Stimulated activated CD4-positive, alpha-beta T cell treated with anti-CD3 and anti-CD28 coated beads, Interleukin-1b, Interleukin-23, amount 100 ng/mL, for 24 hours (primary cell): ENCODE results near the gene TTK.

Source experiments
- DNase-seq, 4 experiments: peaks; one replicate each; pipeline ENCODE4 v3.0.0-alpha.2; 2020; ENCODE audit warnings: low read depth in 4 of 4, low spot score in 1 of 4

The TTK gene

GRCh38 chr6:80004173-80005072 is at the start of gene TTK:
Gene TTK, plus strand, starts transcription at chr6:80004649. Its CDS starts 1,195 bp downstream, at chr6:80005844.
- peak; percentile 61 to 86 (median 72) for DNase-seq

DNA sequence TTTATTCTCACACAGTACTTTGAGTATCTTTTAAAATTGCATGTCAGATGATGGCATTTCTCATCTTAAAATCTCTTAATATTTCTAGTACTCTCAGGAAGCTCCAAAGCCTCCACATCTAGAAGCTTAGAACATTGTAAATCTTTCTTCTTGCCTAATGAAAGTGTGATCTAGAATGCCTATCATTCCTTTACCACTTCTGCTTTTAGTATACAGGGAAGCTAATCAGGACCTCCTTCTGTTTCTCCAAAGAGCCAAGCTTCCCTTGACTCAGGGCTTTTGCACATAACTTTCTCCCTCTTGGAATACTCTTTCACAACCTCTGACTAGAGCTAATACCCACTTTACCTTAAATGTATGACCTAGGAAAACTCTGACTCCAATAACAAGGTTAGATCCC is 49.6 kb upstream of the TTK start:
- no peak for DNase-seq

- DNase-seq: no peak
Observed at GRCh38 chr6:79964607-79965081, 39.8 kb upstream of the TTK start.

DNA sequence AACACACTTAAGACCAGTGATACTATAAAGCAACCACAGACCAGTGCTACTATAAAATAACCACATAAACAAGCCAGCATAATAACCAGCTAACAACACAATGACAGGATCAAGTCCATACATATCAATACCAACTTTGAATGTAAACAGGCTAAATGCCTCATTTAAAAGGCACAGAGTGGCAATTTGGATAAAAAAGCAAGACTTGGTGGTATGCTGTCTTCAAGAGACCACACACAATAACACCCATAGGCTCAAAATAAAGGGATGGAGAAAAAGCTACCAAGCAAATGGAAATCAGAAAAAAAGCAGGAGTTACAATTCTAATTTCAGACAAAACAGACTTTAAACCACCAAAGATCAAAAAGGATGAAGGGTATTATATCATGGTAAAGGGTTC is 37.3 kb upstream of the TTK start:
- DNase-seq: no peak

- no peak for DNase-seq
Observed at GRCh38 chr6:79969784-79970183, 34.7 kb upstream of the TTK start.

GRCh38 chr6:79971193-79971592 is 33.3 kb upstream of the TTK start:
- DNase-seq: no peak

- DNase-seq: no peak
Observed at GRCh38 chr6:79981652-79982051, 22.8 kb upstream of the TTK start.

DNA sequence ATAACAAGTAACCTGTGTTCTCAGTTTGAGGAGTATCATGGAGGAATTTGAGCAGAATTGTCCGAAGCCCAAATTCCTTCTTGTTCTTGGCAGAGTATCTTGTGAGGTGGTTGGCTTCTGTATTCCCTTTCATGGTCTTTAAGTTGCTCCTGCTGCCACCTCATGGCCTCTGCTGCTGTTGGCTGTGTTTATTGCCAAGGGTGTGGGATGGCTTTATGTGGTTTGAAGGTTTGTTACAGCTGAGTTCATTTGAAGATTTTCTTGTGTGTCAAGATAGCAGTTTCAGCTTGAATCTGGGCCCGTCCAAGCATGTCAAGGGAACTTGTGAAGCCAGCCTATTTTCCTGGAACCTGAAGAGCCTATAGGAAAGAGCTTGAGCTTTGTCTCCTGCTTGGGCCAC is 20.2 kb upstream of the TTK start:
- no peak for DNase-seq

DNA sequence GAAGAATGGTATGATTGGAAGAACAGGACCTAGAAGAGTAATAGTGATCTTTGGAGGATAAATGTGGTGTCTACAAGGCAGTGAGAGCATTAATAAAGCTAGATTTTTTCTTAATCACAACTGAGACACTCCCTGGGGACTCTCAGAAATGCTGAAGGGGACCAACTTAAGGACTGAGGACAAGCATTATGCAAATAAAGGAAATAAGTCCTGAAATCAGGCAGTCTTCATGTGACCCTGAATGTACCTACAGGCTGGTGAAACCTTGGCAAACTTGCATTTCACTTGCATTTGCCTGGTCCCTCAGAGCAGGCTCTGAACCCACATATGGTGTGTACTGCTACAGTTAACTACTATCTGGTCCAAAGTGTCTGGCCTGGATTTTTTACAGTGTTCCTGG is 19.3 kb upstream of the TTK start:
- DNase-seq: no peak

GRCh38 chr6:79989641-79990040 is 14.8 kb upstream of the TTK start:
- no peak for DNase-seq

GRCh38 chr6:79993012-79993910 is 11.2 kb upstream of the TTK start:
- no peak for DNase-seq

GRCh38 chr6:79993911-79994309 is 10.5 kb upstream of the TTK start:
- no peak for DNase-seq

DNA sequence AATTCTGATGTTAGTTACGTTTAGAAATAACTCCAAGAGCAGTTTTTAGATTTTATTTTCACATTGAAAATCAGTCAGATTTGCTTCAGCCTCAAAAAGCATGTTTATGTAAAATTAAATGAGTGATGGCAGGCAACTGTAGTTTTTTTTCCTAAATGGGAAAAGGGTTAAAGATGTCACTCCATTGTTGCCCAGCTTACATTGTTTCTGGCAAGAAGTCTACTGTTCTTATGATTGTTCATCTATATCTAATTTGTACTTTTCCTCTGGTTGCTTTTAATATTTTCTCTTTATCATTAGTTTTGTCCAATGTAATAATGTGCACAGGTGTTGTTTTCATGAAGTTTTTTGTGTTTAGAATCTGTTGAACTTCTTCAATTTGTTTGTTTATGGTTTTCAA is 6.7 kb upstream of the TTK start:
- no peak for DNase-seq

DNA sequence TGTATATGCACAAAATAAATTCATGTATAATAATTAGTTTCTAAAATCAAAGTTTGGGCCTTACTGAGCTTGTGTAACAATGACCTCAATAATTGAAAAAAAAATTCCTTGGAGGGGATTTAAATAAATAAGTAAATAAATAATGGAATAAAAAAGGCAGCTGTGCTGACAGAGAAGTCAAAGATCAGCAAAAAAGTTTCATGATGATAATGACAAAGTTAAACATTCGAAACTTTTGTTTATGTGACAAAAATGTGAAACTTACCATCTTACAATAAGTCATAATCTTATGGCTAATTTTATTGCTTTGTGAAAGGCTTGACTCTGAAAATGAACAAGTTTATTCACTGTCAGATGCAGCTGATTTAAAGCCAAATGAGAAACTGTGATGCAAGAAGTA is 3.1 kb upstream of the TTK start:
- no peak for DNase-seq

DNA sequence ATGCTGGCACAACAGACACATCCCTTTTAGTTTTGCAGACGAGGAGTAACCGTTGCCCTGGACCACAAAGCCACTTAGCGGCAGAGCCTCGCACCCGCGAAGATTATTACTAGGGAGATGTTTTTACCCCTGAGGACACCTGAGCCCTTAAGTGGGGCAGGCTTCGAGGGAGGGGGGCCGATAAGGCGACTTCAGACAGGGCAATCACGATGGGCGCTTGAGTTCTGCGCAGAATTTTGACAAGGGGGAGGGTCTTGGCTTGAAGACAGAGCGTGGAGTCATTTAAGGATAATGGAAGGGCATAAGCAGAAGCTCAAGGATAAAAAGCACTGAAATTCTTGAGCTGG is 650 bp upstream of the TTK start:
- no peak for DNase-seq

DNA sequence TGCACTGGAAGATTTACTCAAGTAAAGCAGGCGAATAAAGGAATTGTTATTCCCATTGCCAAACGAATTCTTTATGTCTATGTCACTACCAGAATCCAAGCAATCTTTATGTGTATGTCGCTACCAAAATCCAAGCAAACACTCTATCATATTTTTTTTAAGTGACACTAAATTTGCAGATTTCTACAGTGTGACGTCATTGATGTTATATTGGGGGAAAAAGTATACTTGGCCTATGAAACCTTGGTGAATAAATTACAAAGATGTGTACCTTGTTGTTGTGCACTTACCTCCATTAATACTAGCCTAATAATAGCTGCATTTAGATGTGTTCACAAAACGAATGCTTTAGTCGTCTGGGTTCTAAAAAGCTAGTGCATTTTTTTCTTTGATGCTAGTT is 957 bp downstream of the TTK start:
- DNase-seq: no peak

GRCh38 chr6:80006541-80006940 is 2.1 kb downstream of the TTK start:
- DNase-seq: no peak

GRCh38 chr6:80009531-80009930 is 5.1 kb downstream of the TTK start:
- DNase-seq: no peak

GRCh38 chr6:80010288-80010687 is 5.8 kb downstream of the TTK start:
- no peak for DNase-seq

DNA sequence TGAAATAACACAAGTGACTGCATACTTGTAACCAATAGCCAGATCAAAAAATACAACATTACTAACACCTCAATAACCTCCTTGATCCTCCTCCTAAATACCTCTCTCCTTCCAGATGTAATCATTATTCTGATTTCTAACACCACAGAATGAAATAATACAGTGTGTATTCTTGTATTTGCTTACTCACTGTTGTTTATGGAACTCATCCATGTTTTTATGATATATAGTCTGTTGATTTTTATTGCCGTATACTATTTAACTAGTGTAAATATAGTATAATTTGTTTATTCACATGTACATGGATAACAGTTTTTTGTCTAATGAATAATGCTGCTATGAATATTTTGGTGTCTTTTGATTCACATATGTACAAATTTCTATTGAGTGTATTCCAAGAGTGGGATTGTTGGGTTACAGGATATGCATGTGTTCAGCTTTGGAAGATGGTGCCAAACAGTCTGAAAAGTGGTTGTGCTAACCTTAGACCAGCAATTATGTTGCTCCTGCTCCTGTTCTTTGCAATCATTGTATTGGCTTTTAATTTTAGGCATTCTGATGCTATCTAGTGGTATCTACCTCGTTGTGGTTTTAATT is 11.5 kb downstream of the TTK start:
- DNase-seq: no peak

- no peak for DNase-seq
Observed at GRCh38 chr6:80020381-80021120, 16.1 kb downstream of the TTK start.
